ENCODE results near the gene CPN2. TPM values are rescaled to one million over a fixed set of nuclear protein-coding genes. Genes with fewer than 3 reads are reported as not detected.

CPN2 gene
- total and polyA plus RNA-seq, 10 of the 15 experiments (the other 5 are each of a cell fraction or from before 2014, with no cell fraction given) = not detected

- TF ChIP-seq BCLAF1 (IDR thresholded peaks at IDR 0.05) = no peak
- no peak for TF ChIP-seq PML (IDR thresholded peaks at IDR 0.05; ENCODE audit: low read length)
These were observed 23.8 kb upstream of the CPN2 start (continued) for GRCh38 chr3:194374935-194375334.

DNA sequence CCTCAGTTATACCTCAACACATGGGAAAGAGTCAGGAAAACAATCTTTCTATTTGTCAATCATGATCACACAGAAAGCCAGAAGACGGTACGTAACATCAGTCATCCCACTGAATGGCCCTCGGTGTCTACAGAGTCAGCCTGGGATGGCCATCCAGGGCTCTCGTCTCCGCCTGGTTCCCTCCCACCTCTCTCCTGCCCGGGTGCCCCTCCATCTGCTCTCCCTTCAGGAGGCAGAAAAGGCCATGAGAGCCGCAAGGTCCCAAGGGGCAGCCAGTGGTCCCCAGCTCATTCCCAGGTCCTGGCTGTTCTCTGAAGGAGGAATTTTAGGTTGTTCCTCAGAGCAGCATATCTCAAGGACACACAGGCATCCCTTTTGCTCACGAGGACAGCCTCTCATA lies 22.8 kb upstream of the CPN2 start:
- no peak overlapping the region for H3K4me3 ChIP-seq
- peaks cover 3 to 5% of the 10 kb centered on the region in 2 experiments for H3K27me3 ChIP-seq (replicated peaks in 1 of 2; ENCODE audit: control insufficient read depth in 2 of 2, insufficient read depth in 2 of 2, low read length in 1 of 2)
- H3K9me3 ChIP-seq (replicated peaks; ENCODE audit: control insufficient read depth, insufficient read depth, low read length) = no peaks in the 10 kb centered on the region
- CTCF ChIA-PET = no interaction called here
- BruUV-seq (replicated peaks) = no TSS peak
- H3K4me2 ChIP-seq (ENCODE audit: control insufficient read depth, insufficient read depth) = no peak overlapping the region
- no peak for DNase-seq (ENCODE audit: low read depth, low spot score)
- RAD21 ChIA-PET (ENCODE audit: unreplicated experiment) = no interaction called here
- intact Hi-C loops (cut with micrococcal nuclease; ENCODE audit: unreplicated experiment) = no loop called here
- POLR2A ChIA-PET = no interaction called here
- no peaks in the 10 kb centered on the region for H4K20me1 ChIP-seq (ENCODE audit: control insufficient read depth, insufficient read depth)
- ATAC-seq = no peak
- SMC1A ChIA-PET (ENCODE audit: uncharacterized antibody, unreplicated experiment) = interaction anchor here (0.5 to 0.6 kb wide), 2 partner anchors 9 to 447 kb away, joined by 3 read pairs; no protein-coding TSS in a partner anchor
- H3K79me2 ChIP-seq (ENCODE audit: control insufficient read depth, insufficient read depth, low read length) = no peaks in the 10 kb centered on the region
- in situ Hi-C loops (cut with MboI) = no loop called here
- no peak overlapping the region for H2AFZ ChIP-seq (ENCODE audit: control insufficient read depth, low read depth, low read length)
- no peak overlapping the region for H3K9ac ChIP-seq (ENCODE audit: control insufficient read depth, insufficient read depth, low read length)
- no peak for FAIRE-seq
- no peaks in the 10 kb centered on the region for H3K36me3 ChIP-seq (ENCODE audit: control insufficient read depth in 2 of 2, insufficient read depth in 2 of 2, low read length in 1 of 2)
- H3K4me1 ChIP-seq (ENCODE audit: control insufficient read depth, insufficient read depth, low read length) = no peaks in the 10 kb centered on the region
- no peak overlapping the region for H3K27ac ChIP-seq (ENCODE audit: control insufficient read depth, insufficient read depth)
- WGBS (ENCODE audit: insufficient coverage, insufficient replicate concordance, low lambda C conversion rate, missing lambda C conversion rate) = 63% methylated on average over 8 of the region's 8 CpGs
- no peak for TF ChIP-seq SREBF2 (IDR thresholded peaks at IDR 0.05; ENCODE audit: low read length)
- no peak for TF ChIP-seq BCLAF1 (IDR thresholded peaks at IDR 0.05)
- no peak for TF ChIP-seq TARDBP (IDR thresholded peaks at IDR 0.05; ENCODE audit: borderline replicate concordance)
- TF ChIP-seq TCF12 (IDR thresholded peaks at IDR 0.05; ENCODE audit: low read depth, low read length) = no peak
- TF ChIP-seq, protein P1, sequence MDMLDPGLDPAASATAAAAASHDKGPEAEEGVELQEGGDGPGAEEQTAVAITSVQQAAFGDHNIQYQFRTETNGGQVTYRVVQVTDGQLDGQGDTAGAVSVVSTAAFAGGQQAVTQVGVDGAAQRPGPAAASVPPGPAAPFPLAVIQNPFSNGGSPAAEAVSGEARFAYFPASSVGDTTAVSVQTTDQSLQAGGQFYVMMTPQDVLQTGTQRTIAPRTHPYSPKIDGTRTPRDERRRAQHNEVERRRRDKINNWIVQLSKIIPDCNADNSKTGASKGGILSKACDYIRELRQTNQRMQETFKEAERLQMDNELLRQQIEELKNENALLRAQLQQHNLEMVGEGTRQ (IDR thresholded peaks at IDR 0.05; ENCODE audit: borderline replicate concordance, low read depth, low read length) = no peak
- no peak for TF ChIP-seq ZBTB33 (IDR thresholded peaks at IDR 0.05)
- TF ChIP-seq, protein P2, sequence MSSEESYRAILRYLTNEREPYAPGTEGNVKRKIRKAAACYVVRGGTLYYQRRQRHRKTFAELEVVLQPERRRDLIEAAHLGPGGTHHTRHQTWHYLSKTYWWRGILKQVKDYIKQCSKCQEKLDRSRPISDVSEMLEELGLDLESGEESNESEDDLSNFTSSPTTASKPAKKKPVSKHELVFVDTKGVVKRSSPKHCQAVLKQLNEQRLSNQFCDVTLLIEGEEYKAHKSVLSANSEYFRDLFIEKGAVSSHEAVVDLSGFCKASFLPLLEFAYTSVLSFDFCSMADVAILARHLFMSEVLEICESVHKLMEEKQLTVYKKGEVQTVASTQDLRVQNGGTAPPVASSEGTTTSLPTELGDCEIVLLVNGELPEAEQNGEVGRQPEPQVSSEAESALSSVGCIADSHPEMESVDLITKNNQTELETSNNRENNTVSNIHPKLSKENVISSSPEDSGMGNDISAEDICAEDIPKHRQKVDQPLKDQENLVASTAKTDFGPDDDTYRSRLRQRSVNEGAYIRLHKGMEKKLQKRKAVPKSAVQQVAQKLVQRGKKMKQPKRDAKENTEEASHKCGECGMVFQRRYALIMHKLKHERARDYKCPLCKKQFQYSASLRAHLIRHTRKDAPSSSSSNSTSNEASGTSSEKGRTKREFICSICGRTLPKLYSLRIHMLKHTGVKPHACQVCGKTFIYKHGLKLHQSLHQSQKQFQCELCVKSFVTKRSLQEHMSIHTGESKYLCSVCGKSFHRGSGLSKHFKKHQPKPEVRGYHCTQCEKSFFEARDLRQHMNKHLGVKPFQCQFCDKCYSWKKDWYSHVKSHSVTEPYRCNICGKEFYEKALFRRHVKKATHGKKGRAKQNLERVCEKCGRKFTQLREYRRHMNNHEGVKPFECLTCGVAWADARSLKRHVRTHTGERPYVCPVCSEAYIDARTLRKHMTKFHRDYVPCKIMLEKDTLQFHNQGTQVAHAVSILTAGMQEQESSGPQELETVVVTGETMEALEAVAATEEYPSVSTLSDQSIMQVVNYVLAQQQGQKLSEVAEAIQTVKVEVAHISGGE (CRISPR knock-in tag; IDR thresholded peaks at IDR 0.05) = no peak
